ENCODE results near the gene ADCY1.

DNA sequence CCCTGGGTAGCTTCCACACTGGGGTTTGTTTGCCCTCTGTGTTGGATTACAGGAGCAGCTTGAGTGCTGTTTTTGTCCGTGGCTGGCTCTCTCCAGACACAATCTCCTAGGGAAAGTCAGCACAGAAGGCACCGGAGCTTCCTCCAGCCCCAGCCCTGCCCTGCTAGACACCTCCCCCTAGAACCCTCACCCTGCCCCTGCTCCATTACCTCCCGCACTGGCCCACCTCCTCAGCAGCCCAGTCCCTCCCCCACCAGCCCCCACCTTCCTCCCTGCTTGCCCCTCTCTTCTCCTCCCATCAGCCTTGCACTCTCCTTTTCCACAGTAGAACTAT is 130.5 kb downstream of the ADCY1 start:
- no peak for TF ChIP-seq POLR2A (IDR thresholded peaks at IDR 0.05; ENCODE audit: low read depth, low read length)
- TF ChIP-seq, protein P1, sequence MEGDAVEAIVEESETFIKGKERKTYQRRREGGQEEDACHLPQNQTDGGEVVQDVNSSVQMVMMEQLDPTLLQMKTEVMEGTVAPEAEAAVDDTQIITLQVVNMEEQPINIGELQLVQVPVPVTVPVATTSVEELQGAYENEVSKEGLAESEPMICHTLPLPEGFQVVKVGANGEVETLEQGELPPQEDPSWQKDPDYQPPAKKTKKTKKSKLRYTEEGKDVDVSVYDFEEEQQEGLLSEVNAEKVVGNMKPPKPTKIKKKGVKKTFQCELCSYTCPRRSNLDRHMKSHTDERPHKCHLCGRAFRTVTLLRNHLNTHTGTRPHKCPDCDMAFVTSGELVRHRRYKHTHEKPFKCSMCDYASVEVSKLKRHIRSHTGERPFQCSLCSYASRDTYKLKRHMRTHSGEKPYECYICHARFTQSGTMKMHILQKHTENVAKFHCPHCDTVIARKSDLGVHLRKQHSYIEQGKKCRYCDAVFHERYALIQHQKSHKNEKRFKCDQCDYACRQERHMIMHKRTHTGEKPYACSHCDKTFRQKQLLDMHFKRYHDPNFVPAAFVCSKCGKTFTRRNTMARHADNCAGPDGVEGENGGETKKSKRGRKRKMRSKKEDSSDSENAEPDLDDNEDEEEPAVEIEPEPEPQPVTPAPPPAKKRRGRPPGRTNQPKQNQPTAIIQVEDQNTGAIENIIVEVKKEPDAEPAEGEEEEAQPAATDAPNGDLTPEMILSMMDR (IDR thresholded peaks at IDR 0.05; ENCODE audit: extremely low read depth in 1 of 2, insufficient read depth in 1 of 2, low read depth in 1 of 2, low read length in 2 of 2): no peak
- TF ChIP-seq, protein P2, sequence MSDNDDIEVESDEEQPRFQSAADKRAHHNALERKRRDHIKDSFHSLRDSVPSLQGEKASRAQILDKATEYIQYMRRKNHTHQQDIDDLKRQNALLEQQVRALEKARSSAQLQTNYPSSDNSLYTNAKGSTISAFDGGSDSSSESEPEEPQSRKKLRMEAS (IDR thresholded peaks at IDR 0.05; ENCODE audit: insufficient read depth, insufficient read length): no peak
- no peak for TF ChIP-seq JUN (IDR thresholded peaks at IDR 0.05; ENCODE audit: borderline replicate concordance, insufficient read depth, insufficient read length, low read depth)
- no peak for TF ChIP-seq EZH2 (IDR thresholded peaks at IDR 0.05; ENCODE audit: borderline replicate concordance, low read depth, low read length, severe bottlenecking)

All from endothelial cell of umbilical vein (primary cell).